Daoy (cell line): Measurements from ENCODE around the gene FA2H. TPM values are rescaled to one million over a fixed set of nuclear protein-coding genes. Genes with fewer than 3 reads are reported as not detected.

Source experiments
- DNase-seq: peaks from one replicate; pipeline ENCODE4 v3.0.0-alpha.2; 2015; ENCODE audit warnings: low read depth
- total RNA-seq: library from RNA; depleted of rRNA; stranded (reverse); fragments of >200 nt; shearing (Covaris generic); gene quantifications from 2 replicates; pipeline ENCODE4 v1.2.3, GENCODE V29; 2014

FA2H gene
- total RNA-seq, 1 experiment from 2014 or later = not detected

DNA sequence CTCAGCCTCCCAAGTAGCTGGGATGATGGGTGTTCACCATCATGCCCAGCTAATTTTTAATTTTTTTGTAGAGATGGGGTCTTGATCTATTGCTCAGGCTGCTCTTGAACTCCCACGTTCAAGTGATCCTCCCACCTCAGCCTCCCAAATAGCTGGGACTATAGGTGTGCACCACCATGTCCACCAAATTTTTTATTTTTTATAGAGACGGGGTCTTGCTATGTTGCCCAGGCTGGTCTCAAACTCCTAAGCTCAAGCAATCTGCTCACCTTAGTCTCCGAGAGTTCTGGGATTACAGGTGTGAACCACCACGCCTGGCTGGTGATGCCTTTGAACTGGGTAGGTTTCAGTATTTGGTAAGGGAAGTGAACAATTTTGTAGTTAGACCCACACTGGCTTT lies 30.1 kb downstream of the FA2H start:
- no peak for DNase-seq

DNA sequence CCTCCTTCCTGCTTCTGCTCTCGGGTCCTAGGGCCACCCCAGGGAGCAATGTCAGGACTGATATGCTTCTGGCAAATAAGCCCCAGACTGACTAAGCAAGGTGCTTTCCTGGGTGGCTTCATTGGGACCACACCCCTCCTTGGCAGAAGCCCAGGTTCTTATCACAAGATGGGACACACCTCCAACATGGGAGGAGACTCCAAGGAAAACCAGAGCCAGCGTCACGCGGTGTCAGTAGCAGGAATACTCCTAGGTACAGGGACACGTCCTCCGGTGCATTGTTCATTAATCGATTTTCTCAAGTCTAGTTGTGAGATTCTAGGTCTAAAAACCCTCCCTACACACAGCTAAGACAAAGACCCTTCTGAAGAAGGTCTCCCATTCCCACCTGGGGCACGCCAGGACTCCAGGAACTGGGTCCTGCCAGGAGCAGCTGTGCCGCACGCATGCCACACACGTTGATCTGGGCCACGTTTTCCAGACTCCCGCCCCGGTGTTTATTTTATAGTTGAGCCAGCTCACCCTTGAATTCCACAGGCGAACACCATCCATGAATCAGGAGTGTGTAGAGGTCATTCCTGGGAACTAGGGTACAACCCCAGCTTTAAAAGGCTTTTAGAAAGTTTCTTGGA lies 30.8 kb downstream of the FA2H start:
- peak; percentile 91 for DNase-seq

DNA sequence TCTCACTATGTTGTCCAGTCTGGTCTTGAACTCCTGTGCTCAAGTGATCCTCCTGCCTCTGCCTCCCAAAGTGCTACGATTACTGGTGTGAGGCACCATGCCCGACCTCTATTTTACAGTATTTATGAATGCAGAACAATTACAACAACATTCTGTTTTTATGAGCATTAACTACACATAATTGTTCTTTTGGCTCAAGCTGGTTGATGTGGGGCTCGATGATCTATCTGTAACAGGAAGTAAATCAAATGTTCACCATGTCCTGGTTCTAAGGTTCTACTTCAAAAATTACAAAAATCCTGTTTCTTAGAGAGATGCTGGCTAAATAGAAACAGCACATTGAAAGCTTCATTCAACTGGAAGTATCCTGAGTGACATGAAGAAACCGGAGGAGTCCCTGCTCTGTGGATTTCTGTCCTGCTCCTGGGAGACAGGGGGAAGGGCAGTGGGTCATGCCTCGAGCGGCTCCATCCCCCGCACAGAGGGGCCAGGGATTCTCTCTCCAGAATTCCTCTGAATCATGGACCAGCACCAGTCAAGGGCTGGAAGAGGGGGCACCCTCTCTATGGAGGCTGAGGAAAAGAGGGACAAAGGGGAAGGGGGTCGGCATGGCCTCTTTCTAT lies 31.5 kb downstream of the FA2H start:
- no peak for DNase-seq

DNA sequence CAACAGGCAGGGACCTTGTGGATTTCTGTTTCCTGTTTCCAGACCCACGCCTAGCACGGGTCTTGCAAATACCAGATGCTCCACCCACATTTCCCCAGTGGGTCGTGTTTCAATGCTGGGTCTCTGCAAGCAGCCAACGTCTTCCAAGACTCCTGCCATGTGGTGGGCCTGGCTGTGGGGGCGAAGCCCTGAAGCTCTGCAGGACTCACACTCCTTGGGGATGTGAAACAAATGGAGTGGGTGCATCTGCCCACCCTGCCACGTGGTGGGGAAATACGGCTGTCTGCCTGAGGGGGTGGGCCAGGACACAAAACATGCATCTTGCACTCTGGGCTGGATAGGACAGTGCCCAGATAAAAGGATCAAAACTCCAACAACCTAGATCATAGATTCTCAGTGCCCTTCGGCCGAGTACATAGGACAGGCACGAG lies 32.6 kb downstream of the FA2H start:
- DNase-seq = no peak

DNA sequence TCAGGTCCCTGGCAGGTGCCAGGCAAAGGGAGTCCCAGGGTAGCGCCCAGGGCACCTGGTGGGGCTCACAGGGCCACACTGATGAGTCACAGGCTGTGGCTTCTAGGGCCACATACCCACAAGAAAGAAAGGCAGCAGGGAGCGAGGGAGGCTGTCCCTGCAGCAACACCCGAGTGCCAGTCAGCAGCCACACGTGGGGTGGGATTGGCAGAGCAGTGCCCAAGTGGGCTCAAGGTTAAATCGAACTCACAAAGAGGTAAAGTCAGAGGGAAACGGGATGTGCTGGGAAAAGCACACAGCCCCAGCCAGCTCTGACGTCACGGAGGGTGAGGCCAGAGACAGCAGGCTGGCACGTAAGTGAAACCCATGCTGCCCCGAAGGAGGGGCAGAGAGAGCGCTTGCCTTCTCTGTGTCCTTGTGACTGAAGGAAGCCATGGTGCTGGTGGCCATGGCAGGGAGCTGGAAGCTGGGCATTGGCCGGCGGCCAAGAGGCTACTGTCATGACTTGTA lies 33.8 kb downstream of the FA2H start:
- DNase-seq = peak; percentile 82

DNA sequence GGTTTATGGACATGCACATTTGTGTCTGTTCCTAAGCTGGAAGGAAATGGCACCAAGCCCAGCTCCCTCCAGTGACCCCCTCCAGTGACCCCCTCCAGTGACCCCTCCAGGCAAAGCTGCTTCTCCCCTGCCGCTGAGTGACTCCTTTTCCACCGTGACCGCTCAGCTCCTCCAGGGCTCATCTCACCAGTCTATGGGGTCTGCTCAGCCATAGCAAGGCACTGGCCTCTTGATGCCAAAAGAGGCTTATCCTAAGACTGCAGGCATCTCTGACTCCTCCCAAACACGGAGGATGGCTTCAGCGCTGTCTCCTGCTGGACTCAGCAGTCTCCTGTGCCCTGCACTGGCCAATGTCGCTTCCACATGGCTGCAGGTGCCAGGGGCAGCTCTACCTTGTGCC lies 35.3 kb downstream of the FA2H start:
- no peak for DNase-seq

DNA sequence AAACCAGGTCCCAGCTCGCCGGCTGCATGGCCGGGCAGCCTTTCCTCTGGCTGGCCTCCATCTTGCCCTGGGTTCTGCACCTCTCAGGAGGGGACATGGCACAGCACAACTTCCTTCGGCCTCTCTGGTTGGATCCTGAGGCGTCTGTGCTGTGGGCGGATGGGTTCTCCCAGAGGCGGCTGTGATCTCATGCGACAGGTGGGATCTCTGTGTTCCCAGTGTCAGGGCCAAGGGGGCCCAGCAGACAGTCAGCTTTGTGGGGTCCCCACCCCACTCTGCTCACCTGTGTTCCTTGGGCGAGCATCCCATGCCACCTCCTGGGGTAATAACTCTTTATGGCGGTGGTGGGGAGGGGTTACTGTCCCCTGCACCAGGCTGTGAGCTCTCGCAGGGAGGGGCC lies 35.8 kb downstream of the FA2H start:
- DNase-seq = no peak

DNA sequence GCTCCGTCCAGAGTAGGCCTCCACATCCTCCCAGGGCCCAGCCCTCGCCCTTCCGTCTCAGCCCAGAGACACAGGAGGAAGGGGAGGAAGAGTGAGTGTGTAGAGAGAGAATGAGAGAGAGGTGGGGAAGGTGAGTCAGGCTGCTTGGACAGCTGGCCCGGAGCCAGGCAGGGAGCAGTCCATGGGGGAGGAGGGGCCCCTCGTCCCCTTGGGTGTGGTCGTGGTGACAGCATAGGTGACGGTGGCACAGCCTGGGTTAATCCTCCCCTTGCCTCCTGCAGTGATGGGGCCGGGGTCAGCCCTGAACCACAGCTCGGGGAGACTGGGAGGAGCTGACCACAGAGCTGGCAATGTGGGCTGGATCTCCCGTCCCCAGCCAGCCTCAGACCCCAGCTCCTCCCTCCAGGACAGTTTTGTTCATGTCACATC lies 36.5 kb downstream of the FA2H start:
- DNase-seq = peak; percentile 78

DNA sequence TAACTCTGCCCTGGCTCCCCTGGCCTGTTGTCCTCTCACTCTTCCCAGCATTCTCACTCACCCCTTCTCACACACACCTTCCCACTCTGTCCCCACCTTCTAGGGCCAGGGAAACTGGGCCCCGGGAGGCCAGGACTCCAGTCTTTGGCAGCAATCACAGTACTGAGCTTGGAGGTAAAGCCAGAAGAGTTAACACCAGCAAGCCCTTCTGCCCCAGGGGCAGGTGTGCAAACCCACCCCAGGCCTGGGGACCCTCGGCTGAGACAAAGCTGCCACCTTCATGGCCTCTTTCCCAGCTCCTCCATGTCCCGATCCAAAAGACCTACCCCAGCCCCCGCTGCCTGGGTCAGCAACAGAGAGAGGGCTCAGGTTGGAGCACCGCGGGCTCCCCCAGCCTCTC lies 37.1 kb downstream of the FA2H start:
- no peak for DNase-seq

DNA sequence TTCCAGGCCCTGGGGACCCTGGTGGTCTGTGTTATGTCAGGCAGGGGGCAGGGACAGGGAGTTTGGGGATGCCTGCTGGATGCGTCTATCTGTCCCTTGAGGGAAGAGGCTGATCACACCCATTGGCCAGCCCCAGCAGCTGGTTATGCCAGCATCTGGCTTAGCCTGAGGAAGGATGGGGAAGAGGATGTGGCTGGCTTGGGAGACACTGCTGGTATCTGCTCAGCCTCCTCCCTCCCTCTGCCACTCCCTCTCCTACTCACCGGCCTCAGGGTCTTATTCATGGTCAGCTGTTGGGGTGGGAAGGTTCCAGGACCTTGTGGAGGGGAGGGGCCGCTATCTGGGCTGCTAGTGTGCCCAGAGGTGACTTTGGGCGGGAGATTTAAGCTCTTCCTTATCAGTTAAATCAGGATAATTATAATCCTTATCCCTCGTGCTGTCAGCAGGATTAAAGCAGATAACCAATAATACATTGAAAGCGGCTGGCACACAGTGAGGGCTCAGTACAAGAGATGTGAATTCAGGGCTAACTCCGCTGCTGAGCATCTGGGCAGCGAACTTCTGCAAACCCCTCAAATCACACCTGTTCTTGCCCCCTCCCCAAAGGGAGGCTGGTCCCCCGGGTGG lies 38.0 kb downstream of the FA2H start:
- DNase-seq = no peak

DNA sequence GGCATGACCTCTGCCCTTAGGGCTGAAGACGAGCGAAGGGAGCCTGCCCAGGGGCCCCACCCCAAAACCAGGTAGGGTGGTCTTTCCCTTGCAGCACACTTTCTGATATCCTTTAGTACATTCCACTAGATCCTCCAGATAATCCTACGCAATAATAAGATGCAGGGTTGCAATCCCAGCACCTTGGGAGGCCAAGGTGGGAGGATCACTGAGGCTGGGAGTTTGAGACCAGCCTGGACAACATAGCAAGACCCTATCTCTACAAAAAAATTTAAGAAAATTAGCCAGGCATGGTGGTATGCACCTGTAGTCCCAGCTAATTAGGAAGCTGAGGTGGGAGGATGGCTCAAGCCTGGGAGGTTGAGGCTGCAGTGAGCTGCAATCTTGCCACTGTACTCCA lies 39.1 kb downstream of the FA2H start:
- DNase-seq = no peak

DNA sequence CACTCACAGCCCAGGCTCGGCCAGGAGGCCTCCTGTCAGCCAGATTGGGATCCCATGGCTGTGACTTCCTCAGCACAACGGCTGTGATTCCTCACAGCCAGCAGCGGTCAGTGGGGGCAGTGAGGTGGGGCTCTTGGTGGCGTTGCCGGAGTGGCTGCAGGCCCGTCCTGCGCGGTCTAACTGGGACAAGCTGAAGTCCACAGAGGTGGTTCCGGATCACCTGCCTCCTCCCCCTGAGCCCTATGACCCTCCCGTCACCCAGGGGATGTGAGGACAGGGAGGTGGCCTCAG lies 39.5 kb downstream of the FA2H start:
- DNase-seq = no peak

DNA sequence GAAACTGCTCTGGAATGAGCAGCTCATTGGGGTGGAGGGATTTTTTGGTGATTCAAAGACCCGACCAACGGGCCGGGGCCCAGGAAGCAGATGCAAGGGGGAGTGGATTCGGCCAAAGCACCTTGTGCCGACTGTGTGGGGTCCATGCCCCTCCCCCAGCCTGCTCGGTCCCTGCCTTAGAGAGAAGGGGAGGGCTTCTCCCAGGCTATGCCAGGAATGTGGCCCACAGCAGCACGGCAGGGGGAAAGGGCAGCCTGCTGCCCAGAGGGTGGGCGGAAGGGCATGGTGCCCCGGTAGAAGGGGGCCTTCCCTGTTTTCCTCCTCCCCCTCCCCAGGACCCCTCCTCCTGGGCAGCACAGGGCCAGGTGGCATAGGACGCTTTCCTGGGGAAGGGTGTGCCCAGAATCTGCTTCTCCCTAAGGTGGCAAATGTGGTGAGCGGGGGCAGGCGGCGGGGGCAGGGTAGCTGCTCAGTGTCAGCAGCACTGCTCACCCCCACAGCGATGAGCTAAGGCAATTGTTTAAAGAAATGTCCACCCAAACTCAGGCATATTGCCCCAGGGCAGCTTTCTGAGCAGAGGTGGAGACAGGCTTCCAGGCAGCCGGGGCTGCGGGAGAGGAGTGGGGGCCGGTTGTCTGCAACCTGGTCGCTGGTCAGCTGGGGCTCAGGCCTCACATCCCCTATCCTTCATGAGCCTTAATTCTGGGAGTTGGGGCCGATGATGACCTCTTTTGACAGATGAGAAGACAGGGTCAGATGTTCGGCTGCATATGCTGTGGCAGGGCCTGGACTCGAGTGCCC lies 40.1 kb downstream of the FA2H start:
- DNase-seq = no peak

DNA sequence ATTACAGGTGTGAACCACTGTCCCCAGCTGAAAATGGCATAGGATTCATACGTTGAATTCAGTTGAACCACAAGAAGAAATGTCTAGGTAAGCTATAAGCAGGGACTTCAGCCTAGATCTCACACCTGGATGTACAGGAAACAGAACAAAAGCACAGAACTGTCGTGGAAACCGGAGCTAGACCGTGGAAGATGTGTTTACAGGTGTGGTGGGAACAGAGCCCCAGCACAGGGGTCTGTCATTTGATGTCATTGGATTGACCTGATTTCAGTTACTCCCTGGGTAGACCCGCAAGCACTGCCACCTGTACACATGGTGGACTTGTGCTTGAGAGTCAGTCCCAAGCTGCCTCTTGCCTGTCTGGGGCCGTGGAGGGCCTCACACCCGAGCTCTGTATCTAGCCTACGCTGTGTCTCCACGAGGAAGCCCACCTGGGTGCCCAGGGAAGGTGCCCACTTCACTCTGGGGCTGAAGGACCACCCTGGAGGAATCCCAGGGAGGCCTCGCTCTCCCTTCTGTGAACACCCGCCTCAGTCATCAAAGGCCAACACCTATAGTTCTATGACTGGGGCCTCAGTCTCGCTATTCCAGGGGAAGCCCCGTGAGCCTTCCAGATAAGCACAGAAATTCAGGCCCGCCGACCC lies 41.8 kb downstream of the FA2H start:
- no peak for DNase-seq

DNA sequence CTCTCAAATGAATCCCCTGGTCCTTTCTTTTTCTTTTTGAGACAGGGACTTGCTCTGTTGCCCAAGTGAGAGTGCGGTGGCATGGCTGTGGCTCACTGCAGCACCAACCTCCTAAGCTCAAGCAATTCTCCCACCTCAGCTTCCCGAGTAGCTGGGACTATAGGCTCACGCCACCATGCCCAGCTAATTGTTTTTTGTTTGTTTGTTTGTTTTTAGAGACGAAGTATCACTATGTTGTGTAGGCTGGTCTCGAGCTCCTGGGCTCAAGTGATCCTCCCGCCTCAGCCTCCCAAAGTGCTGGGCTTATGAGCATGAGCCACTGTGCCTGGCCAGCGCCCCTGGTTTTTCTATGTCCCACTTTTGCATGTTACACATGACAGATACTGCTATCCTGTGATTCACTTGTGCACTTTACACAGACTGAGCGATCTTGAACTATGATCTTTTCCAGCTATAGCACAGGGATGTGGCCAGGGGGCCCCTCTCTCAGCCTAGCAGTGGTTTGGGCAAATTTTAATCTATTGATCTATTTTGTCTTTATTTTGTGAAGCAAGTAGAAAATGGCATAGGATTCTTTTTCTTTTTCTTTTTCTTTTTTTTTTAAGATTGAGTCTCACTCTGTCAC lies 42.7 kb downstream of the FA2H start:
- DNase-seq = no peak

DNA sequence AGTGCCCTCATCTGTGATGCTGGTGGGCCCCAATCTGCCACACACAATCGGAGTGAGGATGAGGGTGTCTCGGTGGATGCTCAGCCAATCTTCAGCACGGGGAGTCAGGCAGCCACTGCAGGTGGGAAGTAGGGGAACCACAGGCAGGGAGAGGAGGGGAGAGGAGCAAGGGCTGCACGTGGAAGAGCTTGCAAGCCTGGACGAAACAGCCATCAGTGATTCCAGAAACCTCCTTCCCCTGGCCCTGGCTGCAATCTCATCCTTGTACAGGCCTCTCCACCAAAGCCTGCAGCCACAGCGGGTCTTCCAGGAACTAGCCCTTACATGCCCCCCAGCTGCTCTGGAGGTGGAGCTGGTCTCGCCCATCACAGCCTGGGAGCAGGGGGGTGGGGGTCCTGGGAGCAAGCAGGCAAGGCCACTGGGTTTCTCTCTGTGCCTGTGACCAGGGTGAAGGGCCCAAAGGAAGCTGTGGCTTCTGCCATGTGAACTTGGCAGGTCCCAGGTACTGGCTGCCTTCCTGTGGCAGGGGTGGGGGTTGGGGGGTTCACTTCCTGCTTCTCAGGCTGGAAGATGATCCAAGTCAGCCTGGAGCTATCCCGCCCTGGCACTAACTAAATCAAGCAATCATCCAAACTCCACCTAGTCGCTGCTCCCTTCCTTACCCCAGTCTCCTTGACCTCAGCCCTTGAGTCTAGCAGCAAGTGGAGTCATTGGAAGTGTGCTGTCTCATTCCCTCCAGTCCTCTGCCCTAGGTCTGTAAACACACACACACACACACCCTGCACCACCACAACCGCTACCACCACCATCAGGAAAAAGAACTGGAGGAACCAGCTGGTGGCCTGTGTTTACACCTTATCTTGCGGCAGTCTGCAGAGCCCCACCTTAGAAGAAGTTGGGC lies 44.6 kb downstream of the FA2H start:
- DNase-seq = no peak

DNA sequence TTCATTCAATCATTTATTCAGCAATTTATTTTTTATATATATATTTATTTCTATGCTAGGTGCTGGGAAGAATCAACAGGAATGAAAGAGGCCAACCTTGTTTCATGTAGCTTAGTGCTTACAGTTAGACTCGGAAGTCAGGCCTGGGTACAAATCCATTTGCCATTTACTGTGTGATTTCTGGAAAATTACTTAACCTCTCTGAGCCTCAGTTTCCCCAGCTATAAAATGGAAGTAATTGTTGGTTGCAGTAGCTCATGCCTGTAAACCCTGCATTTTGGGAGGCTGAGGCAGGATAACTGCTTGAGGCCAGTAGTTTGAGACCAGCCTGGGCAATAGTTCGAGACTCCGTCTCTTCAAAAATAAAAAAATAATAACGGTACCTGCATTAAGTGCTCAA lies 46.7 kb downstream of the FA2H start:
- DNase-seq = no peak

DNA sequence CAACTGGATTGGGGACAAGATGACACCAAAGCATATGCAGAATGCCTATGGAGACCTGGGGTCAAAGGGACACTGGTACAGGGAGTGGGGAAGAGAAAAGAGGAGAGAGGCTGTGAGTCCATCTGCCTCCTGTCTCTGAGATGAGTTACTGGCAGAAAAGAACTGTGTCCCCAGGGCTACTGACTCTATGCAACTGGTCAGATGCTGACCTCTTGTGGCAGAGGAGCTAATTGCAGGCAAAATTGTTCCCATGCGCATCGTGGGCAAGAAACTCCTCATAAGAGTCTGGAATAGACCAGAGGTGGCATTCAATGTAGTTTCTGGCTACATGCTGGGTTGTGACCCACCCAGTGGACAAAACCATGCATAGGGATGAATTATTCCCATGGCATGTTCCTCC lies 47.9 kb downstream of the FA2H start:
- DNase-seq = no peak

DNA sequence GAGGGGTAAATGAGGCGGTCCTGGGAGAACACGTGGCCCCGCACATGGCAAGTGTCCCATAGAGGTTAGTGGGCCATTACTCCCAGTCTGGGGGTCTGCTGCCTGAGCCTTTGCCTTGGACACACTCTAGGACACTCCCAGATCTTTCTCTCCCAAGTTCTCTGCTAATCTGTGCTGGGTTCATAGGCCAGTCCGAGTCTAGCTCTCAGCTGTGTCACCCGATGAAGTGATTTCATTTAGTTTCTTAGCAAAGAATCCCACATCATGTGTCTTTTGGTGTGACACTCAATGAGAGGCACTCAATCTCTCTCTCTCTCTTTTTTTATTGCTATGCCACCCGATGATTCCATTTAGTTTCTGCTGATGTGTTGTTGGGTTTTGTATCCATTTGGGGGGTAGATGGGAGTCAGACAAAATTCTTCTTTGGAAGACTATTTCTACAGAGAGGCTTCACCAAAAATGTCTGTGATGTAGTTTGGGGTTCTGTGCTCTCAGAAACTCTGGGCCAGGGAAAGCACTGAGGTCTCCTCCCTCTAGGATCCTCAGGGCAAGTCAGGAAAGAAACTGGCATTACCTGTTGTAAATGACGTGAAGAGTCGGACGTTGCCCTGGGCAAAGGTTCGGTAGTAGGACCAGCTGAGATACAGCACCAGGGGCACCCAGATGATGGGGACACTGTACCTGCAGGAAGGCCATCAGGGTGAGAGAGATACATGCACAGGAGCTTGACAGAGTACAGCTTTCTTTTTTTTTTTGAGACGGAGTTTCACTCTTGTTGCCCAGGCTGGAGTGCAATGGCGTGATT lies 48.8 kb downstream of the FA2H start:
- no peak for DNase-seq
